HG03565 (cell line): ENCODE results near the gene SHC1.

Source experiments
- ATAC-seq: cut with Tn5 transposase; IDR thresholded peaks from one replicate; pipeline ENCODE4 v1.9.1; 2021; ENCODE audit warnings: mild to moderate bottlenecking, moderate library complexity; ENCODE audit not compliant: unreplicated experiment

The SHC1 gene

DNA sequence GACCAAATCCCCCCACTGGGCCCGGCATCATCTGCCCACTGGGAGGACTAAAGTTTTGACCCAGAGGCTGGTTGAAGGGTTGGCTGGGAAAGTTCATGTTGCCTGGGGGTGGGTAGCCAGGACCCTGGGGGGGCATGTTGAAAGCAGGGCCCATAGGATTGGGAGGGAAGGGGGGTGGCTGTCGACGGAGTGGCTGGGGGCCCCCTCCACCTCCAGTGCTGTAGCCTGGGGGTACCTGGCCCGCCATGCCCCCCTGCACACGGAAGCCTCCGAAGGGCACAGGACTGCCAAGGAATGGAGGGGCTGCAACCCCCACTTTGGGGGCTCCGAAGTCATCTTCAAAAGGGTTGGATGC lies 11.1 kb downstream of the SHC1 start:
- no peak for ATAC-seq

DNA sequence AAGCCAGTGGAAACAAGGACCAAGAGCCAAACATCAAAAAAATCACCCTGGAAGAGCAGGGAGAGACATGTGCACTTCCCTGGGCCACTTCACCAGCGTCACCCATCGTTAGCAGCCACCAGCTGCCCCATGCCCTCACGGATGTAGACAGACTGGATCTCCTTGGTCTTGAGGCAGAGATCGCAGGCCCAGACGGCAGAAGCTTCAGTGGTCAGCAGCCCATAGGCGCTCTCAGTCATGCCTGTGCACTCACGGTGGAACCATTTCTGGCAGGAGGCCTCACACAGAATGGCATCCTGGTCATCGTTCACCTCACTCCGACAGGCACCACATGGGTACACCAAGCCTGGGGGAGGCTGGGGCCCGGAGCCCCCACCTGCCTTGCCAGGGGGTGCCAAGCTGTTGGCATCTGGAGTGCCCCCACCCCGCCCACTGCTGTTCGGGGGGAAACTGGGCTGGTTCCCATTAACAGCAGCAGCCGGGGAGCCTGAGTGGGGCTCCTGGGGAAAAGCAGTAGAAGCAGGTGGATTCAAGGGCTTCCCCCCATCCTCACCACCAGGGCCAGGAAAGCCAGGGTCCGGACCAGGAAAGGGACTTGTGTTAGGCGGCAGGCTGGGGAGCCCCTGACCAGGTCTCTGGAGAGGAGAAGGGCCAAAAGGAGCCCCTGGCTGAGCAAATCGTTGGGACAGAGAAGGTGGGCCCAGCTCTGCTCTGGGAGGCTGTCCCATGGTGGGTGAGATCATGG lies 11.7 kb downstream of the SHC1 start:
- no peak for ATAC-seq

DNA sequence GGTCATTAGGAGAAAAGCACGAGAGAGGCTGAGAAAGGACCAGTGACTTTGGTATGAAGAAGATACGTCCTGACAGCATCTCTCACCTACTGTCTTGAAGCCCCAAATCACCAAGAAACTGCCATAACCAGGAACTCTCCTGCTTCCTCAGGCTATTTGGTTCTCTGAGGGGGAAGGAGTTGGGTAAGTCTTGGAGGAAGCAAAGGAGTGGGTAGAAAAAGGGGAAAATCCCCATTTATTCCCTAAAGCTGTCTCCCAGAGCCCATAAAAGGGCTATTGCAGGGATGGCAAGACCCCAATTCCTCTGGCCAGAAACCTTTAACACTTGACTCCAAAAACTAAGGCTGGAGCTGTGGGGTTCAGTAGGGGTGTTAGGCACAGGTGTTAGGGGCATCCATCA lies 12.5 kb downstream of the SHC1 start:
- no peak for ATAC-seq

DNA sequence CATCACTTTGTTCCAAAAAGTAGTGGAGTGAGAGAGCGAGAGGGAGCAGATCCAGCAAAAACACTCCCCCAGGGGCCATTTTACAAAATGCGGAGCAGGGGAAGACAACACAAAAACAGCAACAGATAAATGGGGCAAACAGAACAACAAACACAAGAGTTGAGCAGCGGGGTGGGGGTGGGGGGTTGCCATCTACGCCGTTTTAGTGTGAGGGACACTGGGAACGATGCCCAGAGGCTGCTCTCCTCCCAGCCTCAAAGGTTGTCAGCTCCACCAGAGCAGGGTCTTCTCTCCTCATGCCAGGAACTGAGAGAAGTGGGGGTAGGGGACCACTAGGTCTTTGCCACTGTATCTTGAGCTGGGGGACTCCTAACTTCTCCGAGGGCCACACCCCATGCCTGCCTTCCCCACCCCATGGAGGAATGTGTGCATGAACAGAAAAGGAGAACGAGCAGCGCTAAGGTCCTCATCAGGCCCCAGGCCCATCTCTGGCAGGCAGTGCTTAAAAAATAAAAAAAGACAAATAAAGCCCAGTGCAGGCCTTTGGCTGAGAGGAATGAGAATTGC lies 13.4 kb downstream of the SHC1 start:
- no peak for ATAC-seq

DNA sequence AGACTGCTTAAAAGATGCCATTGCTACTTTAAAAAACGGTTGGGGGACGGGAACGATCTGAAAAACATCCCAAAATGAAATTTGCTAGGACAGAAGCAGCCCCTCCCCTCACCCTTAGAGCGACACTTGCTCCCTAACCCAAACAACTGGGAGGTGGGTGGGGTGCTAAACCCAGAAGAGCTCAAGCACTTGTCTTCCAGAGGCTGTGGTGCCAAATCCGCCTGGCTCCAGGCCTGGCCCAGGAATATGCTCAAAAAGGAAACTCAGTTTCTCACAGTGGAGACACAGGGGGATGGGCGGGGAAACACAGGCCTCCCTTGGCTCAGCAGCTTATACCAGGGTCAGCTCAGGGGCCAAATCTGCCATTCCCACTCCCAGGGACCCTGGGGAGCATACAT lies 14.0 kb downstream of the SHC1 start:
- no peak for ATAC-seq

DNA sequence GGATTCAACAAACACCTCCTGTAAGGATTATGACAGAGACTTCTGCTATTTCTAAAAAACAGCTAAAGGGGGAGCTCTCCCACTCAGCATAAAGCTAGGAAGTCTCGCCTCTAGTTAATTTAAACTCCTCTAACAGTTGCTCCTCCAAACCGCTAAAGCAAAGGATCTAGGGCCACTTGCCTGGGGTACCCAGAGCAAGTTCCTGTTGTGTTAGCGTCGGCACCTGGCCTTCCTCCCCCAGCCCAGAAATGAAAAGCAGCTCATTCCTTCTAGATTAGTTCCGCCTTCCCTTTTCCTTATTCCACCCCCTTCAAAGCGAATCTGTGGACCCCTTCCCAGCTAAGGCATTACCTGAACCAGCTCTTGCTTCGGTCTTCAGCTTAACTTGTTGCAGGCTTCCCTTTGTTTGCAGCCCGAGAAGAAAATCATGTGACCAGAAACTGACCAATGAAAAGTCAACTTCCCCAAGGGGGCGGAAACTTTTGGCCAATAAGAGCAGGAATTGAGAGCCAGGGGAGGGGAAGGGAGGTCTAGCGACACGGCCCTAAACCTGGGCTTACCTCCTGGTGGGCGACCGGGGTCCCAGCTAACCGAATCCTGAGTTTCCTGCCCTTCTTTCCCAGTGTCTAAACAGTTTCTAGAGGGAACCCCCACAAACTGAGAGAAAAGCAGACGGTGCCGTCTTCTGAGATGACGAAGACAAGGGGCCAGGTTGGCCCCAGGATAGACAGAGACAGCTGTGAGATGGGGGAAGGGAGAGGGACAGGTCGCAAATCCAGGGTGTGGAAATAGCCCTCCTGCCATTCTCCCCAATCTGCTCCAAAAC lies 14.6 kb downstream of the SHC1 start, which contains the start of gene PBXIP1:
PBXIP1 (minus strand) TSS at position 382 of the 826 bp plus-strand sequence. CDS start 2,378 bp downstream, outside the sequence.
- ATAC-seq = peak; percentile 45

DNA sequence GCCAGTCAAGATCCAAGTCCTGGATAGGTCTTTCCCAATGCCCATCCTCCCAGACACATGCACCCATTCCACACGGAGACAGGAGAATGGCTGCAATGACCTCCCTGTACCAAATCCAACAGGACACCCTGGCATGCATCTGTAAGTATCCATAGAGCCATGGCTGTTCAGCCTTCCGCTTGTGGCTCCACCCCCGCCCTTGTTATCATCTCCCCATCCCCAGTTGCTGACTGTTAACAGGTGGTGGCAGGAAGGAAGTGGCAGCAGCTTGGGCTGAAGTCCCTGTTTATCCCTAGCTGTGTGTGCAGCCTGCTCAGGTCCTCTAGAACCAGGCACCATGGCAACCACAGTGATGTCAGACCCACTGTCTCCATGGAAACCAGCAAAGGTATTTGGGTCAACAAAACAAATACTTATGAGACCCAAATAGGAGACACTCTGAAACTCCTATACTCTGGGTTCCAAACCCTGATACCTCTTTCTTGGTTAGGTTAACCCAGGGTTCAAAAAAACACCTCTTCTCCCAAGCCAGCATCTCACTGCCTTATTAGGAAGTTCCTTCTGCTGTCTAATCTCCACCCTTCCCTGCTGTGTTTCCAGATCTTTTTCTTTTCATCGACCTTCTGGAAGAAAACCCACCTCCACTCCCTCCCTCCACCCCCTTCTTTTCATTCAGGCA lies 15.4 kb downstream of the SHC1 start:
- ATAC-seq = peak; percentile 39

DNA sequence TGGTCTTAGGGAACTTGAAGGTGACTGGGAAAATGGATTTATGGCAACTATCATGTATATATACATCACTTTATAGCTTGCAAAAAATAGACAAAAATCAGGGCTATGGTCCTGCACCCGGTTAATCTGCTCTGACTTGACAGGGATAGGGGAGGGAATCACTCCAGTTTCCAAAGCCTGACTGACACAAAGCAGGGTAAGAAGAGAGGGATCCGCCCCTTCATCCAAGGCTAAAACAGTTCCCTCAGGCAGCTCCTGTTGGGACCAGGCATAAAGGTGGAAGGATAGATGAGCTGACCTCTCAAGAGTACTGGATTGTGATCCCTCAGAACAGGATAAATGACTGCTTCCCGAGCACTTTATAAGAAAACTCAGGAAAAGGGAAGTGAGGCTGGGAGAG lies 16.0 kb downstream of the SHC1 start:
- ATAC-seq = no peak

DNA sequence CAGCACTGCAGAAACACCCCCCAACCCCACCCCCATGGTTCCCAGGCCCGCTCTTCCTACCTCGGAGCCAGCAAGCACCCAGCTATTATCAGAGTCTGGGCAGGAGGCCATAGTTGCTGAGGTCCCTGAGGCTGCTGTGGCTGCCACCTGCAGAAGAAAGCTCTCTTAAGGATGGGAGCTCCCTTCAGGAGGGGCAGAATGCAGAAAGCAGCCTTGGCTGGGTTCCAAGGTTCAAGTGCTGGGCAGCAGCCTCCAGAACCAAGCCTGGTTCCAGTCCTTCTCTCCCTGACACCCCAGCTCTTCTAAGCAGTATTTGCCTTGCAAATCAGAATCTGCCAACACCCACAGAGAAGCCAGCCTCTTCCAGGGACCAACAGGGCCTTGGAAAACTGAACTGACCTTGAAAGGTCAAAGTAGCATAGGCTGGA lies 16.9 kb downstream of the SHC1 start:
- ATAC-seq = no peak

DNA sequence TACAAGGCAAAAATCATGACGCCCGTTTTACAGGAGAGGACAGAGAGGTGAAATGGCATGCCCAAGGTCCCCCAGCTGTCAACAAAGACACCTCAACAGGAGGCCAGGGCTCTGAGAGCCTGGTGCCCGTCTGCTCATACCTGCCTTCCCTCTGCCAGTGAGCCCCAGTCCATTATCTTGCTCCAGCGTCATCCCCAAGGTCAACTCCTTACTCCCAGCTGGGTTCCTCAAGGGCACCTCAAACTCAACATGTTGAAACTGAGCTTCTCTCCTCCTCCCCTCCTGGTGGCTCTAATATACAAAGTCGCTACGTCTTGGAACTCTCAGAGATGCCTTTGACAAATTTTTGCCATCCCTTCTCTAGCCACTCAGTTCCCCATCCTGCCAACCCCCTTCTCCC lies 17.9 kb downstream of the SHC1 start:
- no peak for ATAC-seq

DNA sequence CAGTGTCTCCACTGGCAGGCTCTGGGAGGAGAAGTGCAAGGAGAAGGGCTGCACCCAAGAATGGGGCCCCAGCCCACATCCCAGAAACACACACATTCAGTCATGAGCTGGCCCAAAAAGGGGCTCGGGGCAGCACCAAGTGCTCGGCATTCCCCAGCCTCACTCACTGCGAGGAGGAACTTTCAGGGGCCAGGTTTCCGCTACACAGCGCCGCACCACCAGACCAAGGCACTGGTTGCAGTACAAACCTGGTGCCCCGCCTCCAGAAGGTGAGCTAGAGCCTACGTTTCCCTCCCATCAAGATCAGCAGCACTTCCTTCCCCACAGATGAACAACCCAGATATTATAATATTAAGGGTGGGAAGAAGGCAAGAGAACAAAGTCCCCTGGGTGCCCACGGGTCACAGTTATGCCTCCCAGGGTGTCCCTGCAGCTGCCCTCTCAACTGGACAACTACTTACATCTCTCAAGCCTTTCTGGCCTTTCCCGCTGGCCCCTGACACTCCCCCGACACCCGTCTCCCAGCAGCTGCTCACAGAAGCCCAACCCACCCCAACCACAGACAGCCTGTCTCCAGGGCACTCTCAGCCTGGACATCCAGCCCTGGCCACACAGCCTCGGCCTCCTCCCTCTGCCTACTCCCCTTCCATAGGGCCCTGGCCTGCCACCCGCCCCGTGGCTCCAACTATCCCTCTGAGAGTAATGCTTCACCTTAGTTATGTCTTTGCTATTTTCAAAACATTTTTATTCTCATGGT lies 18.5 kb downstream of the SHC1 start:
- no peak for ATAC-seq

DNA sequence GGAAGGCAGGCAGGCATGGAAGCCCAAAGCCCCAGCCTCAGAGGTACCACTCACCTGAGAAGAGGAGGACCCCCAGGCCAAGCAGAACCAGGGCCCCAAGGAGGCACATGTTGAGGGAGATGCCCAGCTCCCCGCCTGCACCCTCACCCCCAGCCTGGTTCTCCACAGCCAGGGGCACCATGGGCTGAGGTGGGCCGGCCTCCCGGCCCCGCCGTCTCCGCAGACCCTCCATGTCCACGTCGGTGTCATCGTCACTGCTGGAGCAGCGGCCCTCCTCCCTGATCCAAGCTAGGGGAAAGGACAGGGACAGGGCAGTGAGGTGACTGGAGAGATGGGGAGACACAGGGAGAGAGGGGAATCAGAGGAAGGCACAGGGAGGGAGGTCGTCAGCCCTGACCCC lies 22.5 kb downstream of the SHC1 start:
- ATAC-seq = no peak

DNA sequence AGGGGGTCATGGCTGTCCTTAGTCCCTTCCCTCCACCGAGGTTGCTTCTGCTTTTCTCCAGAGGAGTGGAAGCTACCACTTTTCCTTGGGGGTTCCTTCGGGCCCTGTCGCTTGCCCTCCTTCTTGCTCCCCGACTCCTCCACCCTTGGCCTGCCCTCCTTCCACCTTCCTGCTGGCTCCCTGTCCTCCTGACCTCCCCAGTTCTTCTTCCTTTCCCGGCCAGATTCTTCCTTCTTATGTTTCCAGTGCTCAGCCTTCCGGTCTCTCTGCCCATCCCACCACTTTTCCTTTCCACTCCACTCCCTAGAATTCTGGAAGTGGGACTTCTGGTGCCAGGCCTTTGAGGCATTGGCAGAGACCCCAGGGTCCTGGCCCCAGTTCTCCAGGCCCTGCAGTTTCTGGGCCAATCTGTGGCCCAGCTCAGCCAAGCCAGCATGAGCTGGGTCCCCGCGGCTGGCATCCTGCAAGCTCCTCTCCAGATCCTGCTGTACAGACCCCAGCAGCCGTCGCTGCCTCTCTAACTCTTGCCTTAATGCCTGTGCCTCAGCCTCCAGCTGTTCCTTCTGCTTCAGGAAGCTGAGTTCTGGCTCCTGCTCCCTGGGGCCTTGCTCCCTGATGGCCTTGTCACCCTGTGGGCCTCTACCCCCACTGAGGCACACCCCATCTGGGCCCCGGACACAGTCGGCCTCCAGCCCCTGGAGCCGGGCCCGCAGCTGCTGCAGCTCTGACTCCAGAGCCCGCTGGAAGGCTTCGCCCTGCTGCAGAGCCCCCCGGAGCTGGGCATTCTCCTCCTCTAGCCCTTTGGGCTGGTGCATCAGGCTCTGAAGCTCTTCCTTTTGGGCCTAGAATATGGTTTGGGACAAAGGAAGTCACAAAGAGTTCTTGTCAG lies 24.3 kb downstream of the SHC1 start:
- no peak for ATAC-seq

DNA sequence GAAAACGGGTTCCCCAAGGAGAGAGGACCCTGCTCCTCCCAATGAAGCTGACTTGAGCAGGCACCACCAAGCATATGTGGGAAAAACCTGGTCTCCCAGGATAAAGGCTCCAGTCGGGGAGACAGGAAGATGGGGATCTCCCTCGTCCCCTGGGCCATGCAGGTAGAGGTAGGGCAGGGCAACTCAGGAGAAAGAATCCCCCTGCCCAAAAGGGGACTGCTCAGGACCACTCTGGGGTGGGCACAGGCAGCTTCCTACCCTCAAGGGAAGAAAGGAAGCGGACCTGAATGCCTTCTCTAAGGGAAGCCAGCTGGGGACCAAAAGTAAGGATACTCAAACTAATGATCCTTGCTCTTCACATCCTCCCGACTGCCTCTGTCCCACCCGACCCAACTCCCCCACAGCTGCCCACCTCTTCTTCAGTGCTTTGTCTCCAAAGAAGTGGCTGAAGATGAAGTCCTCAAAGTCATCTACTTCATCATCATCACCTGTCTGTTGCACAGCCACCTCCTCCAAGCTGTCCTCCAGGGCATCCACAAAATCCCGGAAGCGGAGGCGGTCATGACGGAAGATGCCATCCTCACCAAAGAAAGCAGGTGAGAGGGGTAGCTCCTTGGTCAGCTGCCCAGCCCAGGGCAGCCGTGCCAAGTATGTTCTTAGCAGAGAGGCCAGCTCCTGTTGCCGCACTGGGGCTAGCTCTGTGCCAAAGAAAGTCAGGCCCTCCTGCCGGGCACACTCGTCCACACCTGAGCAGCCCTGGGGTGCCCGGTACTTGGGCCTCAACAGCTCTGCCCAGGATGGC lies 25.2 kb downstream of the SHC1 start:
- no peak for ATAC-seq

DNA sequence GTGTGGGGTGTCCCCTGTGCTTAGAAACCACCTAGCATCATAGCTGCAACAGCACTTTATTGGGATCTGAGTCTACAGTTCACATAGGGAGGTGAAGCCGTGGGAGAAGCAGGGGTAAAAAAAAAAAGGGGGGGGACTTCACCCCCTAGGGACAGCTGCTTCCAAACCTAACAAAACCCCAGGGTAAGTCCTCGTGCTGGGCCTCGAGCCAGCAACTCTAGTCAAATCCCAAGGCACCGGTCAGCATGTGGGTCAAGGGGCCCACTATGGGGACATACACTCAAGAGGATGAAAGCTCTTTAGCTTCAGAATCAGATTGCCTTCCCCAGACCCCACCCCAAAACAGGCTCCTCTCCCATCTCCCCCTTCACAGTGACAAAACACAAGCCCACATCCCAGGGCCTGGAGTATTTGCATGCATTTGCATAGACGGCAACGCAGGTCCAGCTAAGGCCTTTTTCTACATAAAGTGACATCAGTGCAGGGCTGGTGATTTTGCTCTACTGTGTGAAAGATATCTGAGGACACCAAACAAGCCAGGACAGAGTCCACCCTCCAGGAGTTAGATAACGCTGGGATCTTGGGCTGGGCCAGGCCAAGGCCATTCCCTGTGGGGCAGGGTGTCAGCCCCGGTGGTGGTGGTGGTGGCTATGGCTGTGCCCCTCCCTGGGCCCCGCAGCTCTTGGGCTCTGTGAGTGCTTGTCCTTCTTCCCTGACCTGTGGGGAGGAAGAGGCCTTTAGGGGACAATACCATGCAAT lies 26.0 kb downstream of the SHC1 start:
- no peak for ATAC-seq

DNA sequence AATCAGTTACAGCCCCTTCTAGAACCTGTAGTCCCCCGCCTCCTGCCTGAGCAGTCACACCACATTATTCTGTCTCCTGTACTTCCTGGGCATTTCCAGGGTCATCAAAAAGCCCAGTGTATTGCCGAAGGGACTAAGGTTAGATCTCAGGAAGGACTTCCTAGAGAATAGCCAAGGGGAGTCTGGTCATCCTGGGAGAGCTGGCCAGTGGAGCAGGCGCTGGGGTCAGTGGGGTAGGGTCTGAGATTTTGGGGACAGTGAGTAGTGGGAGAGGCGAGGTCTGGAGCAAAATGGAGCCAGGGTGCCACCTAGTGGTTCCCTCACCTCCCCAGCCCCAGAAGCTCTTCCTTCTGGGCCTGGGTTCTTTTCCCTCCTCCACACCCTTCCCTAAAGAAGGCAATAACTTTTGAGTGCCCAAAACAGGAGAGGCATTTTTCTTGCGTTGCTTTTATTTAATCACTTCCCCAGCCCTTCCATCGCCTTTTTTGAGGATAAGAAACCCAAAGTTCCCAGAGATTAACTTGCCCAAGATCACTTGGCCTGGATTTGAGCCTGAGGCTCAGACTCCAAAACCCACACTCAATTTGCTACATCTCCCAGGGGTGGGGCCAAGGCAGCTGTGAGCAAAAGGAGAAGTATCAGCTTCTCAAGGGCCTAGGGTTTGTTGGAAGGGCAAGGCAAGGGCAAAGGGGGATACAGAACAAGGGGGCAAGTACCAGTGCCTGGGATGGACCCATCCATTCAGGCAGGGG lies 26.7 kb downstream of the SHC1 start:
- no peak for ATAC-seq

DNA sequence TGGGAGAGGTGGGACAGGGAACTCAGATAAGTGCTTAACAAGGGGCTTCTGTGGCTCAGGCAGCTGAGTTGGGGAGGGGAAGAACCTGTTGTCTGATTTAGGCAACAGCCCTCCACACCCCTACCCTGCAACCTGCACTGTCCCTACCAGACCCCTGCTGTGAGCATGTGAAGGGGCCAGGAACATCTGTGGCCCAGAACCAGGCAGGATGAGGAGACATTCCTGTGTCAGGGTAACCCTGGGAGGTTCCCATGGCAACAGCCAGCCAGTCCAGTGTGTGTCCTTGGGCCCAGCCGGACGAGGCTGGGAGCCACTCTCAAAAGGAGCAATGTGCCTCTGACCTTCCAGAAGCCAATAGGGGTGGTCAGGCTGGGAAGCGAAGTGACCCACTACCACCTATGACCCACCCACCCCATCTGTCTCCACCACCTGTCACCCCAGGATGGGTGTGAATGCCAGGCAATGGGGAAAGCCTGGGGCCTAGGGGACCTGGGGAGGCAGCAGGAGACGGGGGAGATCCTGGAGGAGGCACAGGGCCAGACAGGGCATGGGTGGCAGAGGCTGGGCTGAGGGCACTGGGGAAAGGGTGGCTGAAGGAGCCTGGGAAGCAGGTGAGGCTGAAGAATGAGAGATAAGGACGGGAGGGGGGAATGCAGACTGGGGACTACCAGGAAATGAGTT lies 29.1 kb downstream of the SHC1 start:
- ATAC-seq = no peak
